Stimulated activated CD4-positive, alpha-beta T cell treated with anti-CD3 and anti-CD28 coated beads, Interleukin-4, amount 100 ng/mL, for 1 hour (primary cell): Measurements from ENCODE around the gene GDPD5.

Experiments used
- DNase-seq: peaks from one replicate; pipeline ENCODE4 v3.0.0-alpha.2; 2020

Gene GDPD5

GRCh38 chr11:75557666-75558494, 32.1 kb upstream of the GDPD5 start:
- DNase-seq = no peak

GRCh38 chr11:75556275-75556674, 30.5 kb upstream of the GDPD5 start:
- DNase-seq = no peak

- no peak for DNase-seq
These were observed 29.5 kb upstream of the GDPD5 start for GRCh38 chr11:75555079-75555811.

DNA sequence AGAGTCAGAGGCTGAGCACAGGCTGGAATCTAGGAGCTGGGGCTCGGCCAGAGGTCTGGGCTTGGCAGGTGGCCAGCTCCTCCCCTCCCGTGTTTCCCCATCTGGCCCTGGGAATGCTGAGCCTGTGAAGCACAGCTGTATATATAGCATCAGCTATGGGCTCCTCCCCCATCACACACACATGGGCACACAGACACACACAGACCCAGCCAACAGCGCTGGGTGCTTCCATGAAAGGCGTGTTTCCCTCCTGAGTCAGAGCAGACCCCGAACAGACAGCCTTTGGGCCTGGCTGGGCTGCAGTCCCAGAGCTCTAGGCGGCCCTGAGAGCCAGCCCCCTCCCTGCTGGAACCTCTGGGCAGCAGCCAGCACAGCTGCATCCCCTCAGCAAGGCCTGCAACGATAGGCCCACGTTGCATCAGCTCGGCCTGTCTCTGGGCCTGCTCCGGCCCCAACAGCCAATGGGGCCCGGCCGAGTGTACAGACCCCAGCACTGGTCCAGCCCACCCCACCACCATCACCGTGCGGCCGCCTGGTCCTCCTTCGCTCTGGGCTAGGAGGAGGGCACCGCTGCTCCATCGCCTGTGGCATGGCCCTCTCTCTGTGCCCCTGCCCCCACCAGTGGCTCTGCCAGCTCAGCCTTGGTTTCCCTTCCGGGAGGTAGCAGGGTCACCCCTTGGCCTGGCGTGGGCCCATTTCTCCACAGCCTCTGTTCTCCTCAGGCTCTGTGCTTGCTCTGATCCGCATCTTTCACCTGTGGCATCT, 28.7 kb upstream of the GDPD5 start:
- no peak for DNase-seq

- DNase-seq = no peak
These were observed 28.1 kb upstream of the GDPD5 start for GRCh38 chr11:75553889-75554257.

DNA sequence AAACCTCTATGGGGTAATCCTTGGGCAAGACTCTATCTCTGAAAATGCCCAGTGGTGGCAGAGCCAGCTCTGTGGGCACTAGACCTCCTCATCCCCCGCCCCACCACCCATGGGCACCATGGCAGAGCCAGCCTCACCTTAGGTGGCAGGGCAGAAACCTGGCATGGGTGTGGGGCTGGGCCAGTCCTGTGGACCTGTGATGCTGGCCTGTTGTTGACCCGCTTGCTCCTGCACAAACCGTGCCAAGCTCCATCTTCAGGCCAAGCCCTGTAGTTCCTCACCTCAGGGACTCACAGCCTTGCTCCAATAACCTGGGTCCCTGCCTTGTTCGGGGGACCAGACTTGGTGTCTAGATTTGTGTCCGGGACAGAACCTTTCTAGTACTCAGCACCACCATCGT, 27.4 kb upstream of the GDPD5 start:
- DNase-seq = no peak

- no peak for DNase-seq
These were observed 23.7 kb upstream of the GDPD5 start for GRCh38 chr11:75549370-75549958.

- no peak for DNase-seq
These were observed 23.0 kb upstream of the GDPD5 start for GRCh38 chr11:75548595-75549272.

GRCh38 chr11:75547617-75548058, 21.9 kb upstream of the GDPD5 start:
- DNase-seq = no peak

GRCh38 chr11:75547177-75547576, 21.4 kb upstream of the GDPD5 start:
- DNase-seq = no peak

GRCh38 chr11:75543806-75544205, 18.1 kb upstream of the GDPD5 start:
- no peak for DNase-seq

DNA sequence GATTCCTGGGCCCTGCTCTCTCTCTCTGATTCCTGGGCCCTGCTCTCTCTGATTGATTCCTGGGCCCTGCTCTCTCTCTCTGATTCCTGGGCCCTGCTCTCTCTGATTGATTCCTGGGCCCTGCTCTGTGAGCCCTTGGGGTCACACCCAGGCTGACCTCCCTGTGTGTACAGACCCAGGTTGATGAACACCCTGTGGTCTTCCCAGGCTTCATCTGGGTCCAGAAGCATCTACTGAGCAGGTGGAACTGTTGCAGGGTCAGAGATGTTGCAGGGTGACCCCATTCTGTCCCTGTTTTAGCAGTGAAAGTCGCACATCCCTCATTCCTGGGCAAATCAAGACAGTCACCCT, 16.3 kb upstream of the GDPD5 start:
- no peak for DNase-seq

DNA sequence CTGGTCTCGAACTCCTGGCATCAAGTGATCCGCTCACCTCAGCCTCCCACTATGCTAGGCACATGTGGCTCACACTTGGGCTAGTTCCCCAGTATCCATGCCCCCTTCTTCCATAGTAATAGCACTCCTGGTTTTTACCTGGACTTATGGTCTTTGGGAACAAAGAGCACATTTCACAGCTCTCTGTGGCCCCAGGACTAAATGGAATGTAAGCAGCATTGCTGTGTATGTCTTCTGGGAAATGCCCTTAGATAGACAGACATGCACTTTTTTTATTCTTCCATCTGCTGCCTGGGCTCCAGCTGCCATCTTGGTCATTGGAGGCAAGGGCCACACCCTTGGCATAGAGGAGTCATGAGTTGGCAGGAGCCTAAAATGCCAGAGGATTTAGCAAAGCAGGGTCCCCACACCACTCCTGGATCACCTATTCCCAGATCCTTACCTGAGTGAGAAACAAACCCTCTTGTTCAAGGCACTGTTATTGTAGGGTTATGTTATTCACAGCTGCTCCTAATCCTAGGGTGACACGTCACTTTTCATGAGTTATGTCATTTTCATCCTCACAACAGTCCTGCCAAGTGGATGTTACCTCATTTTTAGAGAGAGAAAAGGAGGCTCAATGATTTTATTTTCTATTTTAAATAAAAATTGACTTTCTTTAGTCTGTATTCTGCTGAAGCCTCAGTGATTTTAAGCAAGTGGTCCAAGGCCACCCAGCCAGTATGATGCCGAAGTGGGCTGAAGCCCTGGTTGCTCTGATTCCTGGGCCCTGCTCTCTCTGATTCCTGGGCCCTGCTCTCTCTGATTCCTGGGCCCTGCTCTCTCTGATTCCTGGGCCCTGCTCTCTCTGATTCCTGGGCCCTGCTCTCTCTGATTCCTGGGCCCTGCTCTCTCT, 15.7 kb upstream of the GDPD5 start:
- DNase-seq = no peak

DNA sequence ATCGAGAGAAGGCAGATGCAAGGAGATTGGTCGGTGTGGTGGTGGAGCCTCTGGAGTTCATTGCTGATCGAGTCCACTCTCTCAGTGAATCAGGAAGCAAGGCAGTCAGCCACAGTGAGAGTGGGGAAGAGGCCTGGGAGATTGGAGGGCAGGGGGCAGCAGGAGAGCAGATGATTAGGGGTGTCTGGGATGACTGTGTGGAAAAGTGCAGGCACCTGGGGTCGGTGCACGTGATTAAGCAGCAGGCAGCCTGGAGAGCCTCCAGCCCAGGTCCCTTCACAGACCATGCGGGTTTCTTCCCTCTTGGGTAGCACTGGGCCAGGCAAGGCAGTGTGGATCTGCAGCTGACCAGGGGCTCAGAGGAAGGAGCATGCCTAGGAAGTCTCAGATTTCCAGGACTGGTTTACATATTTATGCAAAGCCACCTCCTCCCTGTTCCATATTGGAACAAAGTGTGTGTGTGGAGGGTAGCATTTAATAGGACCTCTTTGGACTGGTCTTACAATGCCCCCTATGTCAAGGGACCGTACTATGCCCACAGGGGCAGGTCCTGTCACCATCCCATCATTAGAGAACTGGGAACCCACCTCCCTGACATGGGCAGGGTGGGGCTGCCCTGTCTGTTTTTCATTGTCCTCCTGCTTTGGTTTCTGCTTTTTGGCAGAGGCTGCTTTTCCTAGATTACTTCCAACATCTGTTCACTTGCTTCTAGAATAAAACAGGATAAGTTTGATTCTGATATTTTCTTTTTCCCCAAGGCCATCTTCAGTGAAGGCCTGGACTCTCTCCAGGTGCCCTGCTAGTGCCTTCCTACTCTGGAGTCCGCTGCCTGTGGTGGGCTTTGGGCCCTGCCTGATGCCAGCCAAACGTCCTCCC, 14.0 kb upstream of the GDPD5 start:
- DNase-seq = no peak

DNA sequence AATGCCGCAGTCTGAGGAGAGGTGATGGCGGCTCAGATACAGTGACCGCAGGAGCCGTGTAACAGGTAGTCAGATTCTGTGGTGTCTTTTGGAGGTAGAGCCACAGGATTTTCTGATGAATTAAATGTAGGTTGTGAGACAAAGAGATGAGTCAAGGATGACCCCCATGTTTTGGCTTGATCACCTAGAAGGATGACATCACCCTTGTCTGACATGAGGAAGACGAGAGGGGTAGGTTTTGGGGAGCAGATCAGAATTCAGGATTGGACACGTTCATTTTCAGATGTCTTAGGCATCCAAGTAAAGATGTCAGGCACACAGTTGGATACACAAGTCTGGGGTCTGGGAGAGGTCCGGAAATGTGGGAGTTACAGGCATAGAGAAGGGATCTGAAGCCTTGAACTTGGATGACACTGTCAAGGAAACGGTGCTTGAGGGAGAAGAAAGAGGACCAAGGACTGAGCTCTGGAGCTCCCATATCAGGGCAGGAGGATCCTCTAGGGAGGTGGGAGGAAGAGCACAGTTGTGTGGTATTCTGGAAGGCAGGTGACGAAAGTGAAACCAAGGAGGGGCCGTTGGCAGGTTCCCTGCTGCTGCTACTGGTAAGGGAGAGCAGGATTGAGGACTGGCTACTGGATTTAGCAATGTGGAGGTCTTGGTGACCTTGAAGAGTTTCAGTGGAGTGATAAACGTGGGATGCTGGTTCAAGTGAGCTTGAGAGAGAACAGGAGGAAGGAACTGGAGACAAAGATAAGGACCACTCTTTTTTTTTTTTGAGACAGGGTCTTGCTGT, 12.6 kb upstream of the GDPD5 start:
- DNase-seq = no peak

GRCh38 chr11:75537740-75538139, 12.0 kb upstream of the GDPD5 start:
- DNase-seq = no peak

DNA sequence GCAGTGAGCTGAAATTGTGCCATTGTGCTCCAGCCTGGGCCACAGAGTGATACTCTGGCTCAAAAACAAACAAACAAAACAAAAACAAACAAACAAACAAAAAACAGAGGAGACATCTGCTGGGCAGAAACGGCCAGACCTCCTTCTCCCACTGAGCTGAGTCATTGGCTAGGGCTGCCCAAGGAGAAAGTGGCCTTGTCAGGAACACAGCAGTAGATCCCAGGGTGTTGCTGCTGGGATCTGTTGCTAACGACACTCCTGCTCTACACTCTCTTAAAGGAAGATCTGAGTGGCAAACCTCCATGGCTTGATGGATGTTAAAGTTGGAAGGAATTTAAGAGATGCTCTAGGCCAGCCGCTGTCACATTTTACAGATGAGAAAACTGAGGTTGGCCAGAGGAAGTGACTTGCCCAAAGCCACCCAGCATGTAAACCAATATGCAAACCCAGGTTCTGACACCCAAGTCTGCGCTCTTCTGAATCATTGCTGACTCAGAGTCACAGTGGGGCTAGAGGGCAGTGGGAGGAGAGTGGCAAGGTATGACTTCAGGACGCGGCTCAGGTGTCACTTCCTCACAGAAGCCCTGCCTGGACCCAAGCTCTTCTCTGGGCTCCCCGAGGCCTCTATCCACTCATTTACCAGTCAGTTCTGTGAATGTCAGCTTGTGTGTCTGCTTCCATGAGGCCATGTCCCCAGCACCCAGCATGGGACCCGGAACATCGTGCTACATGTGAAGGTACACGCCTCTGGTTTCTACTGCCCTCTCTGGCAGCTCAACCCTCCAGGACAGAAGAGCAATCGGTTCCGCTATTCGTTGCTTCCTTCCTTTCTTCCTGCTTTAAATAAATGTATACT, 11.3 kb upstream of the GDPD5 start:
- peak; percentile 16 for DNase-seq

- no peak for DNase-seq
These were observed 9.3 kb upstream of the GDPD5 start for GRCh38 chr11:75535071-75535470.
